MV-4-11 (cell line): ENCODE data around the gene DNAJA3.

Source experiments
- DNase-seq: peaks from one replicate; lab custom pipeline; 2025; lab: John Stamatoyannopoulos, UW

DNAJA3 gene

GRCh38 chr16:4425378-4426020 is at the start of gene DNAJA3:
DNAJA3 (plus strand) TSS chr16:4425868; CDS start chr16:4425882, 14 bp downstream.
- DNase-seq: peak; percentile 95

GRCh38 chr16:4376126-4376892 is 49.4 kb upstream of the DNAJA3 start:
- no peak for DNase-seq

- no peak for DNase-seq
Measured at GRCh38 chr16:4376893-4377572, 48.6 kb upstream of the DNAJA3 start.

- DNase-seq: no peak
Measured at GRCh38 chr16:4377573-4378154, 48.0 kb upstream of the DNAJA3 start.

- no peak for DNase-seq
Measured at GRCh38 chr16:4378161-4378666, 47.5 kb upstream of the DNAJA3 start.

GRCh38 chr16:4378999-4379690 is 46.5 kb upstream of the DNAJA3 start:
- DNase-seq: no peak

- no peak for DNase-seq
Measured at GRCh38 chr16:4380119-4381063, 45.3 kb upstream of the DNAJA3 start.

- DNase-seq: no peak
Measured at GRCh38 chr16:4381072-4381934, 44.4 kb upstream of the DNAJA3 start.

GRCh38 chr16:4381935-4382794 is 43.5 kb upstream of the DNAJA3 start:
- no peak for DNase-seq

- DNase-seq: no peak
Measured at GRCh38 chr16:4382795-4383357, 42.8 kb upstream of the DNAJA3 start.

GRCh38 chr16:4383591-4384444 is 41.9 kb upstream of the DNAJA3 start:
- DNase-seq: no peak

- no peak for DNase-seq
Measured at GRCh38 chr16:4384509-4384942, 41.1 kb upstream of the DNAJA3 start.

GRCh38 chr16:4385066-4385788 is 40.4 kb upstream of the DNAJA3 start:
- DNase-seq: no peak

- no peak for DNase-seq
Measured at GRCh38 chr16:4385789-4386450, 39.7 kb upstream of the DNAJA3 start.

GRCh38 chr16:4386451-4386805 is 39.2 kb upstream of the DNAJA3 start:
- no peak for DNase-seq

GRCh38 chr16:4386951-4387565 is 38.6 kb upstream of the DNAJA3 start:
- no peak for DNase-seq
